Skeletal muscle satellite cell (primary cell): ENCODE measurements around the gene PRKAR1A.

Source experiments
- H3K27me3 ChIP-seq: 2 replicates; pipeline ENCODE4 v1.7.0; 2013; ENCODE audit warnings: low read length; ENCODE audit not compliant: control insufficient read depth, insufficient read depth
- H3K36me3 ChIP-seq: 2 replicates; pipeline ENCODE4 v1.7.0; 2013; ENCODE audit warnings: mild to moderate bottlenecking, control low read depth, low read length; ENCODE audit not compliant: insufficient read depth
- H3K4me1 ChIP-seq: 2 replicates; pipeline ENCODE4 v1.7.0; 2013; ENCODE audit warnings: low read length; ENCODE audit not compliant: control insufficient read depth, insufficient read depth
- H3K4me2 ChIP-seq: 2 replicates; pipeline ENCODE4 v1.7.0; 2013; ENCODE audit warnings: mild to moderate bottlenecking, low read length
- H3K4me3 ChIP-seq: 2 replicates; pipeline ENCODE4 v1.7.0; 2013; ENCODE audit warnings: low read length
- H3K9ac ChIP-seq: 2 replicates; pipeline ENCODE4 v1.7.0; 2013; ENCODE audit warnings: mild to moderate bottlenecking, low read depth, low read length, moderate library complexity
- H3K9me3 ChIP-seq: replicated peaks from 2 replicates; pipeline ENCODE4 v1.7.0; 2013; ENCODE audit warnings: mild to moderate bottlenecking, control low read depth, low read length

The PRKAR1A gene

DNA sequence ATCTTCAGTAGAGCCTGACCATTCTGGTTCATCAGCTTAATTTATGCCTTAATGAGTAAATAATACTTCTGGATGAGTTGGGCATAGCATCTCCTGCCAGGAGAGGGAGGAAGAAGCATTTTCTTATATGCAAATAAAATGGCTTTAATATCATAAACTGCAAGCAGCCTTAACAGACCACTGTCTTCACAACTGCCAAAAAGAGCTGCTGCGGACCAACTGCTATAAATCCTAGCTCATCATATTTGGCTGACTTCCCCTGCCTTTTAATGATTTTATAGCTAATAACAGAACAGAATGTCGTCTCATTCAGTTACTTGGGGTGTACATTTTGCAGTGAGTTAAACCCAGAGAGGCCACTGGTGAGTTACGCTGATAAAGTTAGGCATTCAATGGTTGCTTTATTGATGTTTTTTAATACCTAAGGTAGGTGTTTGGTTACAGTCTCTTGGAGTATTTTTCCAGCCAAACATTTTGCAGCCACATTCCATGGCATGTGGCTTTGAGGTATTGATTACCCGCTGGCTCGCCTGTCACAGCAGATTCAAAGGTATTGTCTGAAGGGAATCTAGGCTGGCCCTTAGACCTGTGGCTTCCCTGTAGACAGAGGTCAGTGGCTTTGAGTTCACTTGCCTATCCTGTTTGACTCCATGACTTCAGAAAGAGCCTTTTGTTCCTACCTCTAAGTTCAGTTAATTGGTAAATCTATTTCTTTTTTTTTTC, 72.5 kb downstream of the PRKAR1A start:
- no peak overlapping the region for H3K9ac ChIP-seq
- no peak overlapping the region for H3K4me3 ChIP-seq
- H3K9me3 ChIP-seq, result no peaks in the 10 kb centered on the region
- H3K27me3 ChIP-seq, result no peaks in the 10 kb centered on the region
- no peaks in the 10 kb centered on the region for H3K36me3 ChIP-seq
- H3K4me1 ChIP-seq, result no peaks in the 10 kb centered on the region
- no peak overlapping the region for H3K4me2 ChIP-seq

DNA sequence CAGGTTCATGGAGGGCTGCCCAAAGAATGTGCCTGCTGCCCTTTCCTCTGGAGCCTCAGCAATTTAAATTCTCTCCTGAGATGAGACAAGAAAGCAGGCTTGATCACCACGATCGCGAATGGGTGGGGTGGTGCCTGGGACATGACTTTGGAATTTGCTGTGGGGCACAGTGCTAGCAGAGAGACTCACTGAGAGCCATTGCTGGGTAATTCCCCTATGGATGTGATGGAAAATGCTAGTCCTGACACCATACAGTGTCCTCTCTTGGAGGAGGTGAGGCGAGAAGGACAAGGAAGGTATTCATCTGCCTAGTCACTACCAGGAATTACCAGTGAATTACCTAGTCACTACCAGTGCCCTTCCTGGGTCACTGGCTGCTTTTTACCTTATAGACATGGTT, 73.4 kb downstream of the PRKAR1A start:
- Histone ChIP-seq H3K9me3 (no peaks in the 10 kb centered on the region), H3K4me3 (no peak overlapping the region), H3K4me2 (no peak overlapping the region)

DNA sequence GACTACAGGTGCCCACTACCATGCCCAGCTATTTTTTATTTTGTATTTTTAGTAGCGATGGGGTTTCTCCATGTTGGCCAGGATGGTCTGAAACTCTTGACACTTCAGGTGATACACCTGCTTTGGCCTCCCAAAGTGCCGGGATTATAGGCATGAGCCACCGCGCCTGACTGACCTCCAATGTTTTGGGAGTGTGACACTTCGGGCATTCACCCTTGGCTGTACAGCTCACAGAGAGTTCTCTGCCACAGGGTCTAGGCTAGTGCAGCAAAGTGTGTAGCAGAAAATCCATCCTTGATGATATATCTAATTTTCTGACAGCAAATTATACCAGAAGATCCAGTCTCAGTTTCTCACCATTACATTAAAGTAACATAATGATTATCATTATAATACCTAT, 74.8 kb downstream of the PRKAR1A start:
- no peaks in the 10 kb centered on the region for H3K9me3 ChIP-seq
- H3K4me1 ChIP-seq, result no peaks in the 10 kb centered on the region
- no peaks in the 10 kb centered on the region for H3K36me3 ChIP-seq
- H3K4me3 ChIP-seq, result no peak overlapping the region
- H3K27me3 ChIP-seq, result peaks cover 1% of the 10 kb centered on the region
- H3K9ac ChIP-seq, result no peak overlapping the region
- no peak overlapping the region for H3K4me2 ChIP-seq

More for the DNA sequence above, 73.4 kb downstream of the PRKAR1A start:
- Histone ChIP-seq H3K36me3 (no peaks in the 10 kb centered on the region), H3K4me1 (no peaks in the 10 kb centered on the region), H3K27me3 (no peaks in the 10 kb centered on the region), H3K9ac (no peak overlapping the region)

DNA sequence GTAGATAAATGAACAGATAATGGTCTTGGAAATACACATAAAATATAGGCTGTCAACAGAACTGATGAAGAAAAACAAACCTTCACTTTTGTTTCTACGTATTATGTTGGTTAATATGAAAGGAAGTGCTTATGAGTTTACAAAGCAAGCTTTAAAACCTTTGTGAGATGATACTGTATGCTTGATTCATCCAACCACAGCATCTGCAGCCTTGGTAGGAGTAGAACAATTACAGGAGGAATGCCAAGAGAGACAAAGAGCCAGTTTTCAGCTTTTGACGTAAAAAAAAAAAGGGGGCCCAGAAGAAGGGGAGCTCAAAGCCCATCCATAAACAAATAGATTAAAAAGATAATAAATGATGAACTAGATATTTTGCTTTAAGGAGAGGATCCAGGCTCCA, 75.6 kb downstream of the PRKAR1A start:
- Histone ChIP-seq H3K9me3 (no peaks in the 10 kb centered on the region), H3K4me3 (no peak overlapping the region), H3K36me3 (no peaks in the 10 kb centered on the region), H3K27me3 (peaks cover 9% of the 10 kb centered on the region), H3K4me2 (no peak overlapping the region), H3K9ac (no peak overlapping the region), H3K4me1 (no peaks in the 10 kb centered on the region)

DNA sequence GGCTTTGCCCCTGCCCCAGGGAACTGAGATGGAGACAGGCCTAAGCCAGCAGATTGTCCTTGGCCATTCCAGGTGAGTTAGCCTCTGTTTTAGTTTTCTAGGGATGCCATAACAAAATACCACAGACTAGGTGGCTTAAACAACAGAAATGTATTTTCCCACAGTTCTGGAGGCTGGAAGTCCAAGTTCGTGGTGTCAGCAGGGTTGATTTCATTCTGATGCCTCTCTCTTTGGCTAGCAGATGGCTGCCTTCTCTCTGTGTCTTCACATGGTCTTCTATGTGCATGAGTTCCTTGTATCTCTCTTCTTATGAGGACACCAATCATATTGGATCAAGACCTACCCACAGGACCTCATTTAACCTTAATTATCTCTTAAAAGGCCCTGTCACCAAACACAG, 76.1 kb downstream of the PRKAR1A start:
- Histone ChIP-seq H3K9ac (no peak overlapping the region), H3K4me1 (no peaks in the 10 kb centered on the region), H3K9me3 (no peaks in the 10 kb centered on the region), H3K4me3 (no peak overlapping the region), H3K27me3 (peaks cover 14% of the 10 kb centered on the region), H3K4me2 (no peak overlapping the region), H3K36me3 (no peaks in the 10 kb centered on the region)

DNA sequence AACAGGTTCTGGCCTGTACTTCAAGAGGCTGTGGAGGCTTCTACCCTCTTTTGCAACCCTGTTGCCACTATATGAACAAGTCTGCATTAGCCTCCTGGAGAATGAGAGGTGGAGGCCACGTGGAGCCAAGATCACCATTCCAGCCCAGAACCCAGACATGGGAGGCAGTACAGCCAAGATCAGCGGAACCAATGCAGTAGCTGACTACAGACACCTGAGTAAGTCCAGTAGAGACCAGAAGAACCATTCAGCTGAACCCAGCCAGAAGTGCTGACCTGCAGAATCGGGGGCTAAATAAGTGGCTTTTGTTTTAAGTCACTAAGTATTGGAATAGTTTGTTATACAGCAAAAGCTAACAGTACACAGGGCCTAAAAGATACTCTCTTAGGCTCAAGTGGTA, 76.9 kb downstream of the PRKAR1A start:
- no peaks in the 10 kb centered on the region for H3K4me1 ChIP-seq
- no peaks in the 10 kb centered on the region for H3K9me3 ChIP-seq
- H3K36me3 ChIP-seq, result no peaks in the 10 kb centered on the region
- no peak overlapping the region for H3K4me3 ChIP-seq
- H3K9ac ChIP-seq, result no peak overlapping the region
- peaks cover 20% of the 10 kb centered on the region for H3K27me3 ChIP-seq
- no peak overlapping the region for H3K4me2 ChIP-seq

DNA sequence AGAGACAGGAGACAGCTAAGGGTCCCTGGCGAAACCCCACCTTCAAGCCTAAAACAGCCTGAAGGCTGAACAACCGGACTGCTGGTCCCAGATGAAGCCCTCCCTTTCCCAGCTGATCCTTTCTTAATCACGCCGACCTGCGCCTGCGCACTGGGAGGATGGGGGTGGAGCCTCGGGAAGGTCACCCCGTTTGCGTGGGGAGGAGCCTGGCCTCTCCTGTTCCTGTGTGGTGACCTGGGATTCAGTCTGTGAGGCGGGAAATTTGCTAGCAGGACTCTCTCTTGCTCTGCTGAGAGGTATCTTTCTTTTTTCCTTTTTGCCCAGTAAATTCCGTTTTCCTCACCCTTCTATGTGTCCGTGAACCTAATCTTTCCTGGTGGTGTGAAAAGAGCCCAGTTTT, 79.4 kb downstream of the PRKAR1A start:
- Histone ChIP-seq H3K9me3 (no peaks in the 10 kb centered on the region), H3K27me3 (peaks cover 41% of the 10 kb centered on the region)

DNA sequence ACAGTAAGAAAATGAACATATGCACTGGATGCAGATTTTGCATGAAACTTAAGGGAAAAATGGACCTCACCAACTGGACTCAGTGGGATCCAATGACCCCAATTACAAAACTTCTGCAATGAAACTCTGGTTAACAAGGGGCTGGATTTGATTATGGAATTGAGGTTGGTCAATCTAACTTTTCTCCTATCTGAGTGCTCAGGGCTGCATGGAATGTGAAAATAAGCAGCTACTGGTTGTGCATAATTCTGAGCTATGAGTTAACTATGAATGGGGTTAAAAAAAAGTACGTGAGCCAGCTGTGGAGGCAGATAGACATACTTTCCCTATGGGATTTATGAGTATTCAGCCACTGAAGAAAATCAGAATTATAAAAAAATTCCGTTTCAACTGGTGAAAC, 79.8 kb downstream of the PRKAR1A start:
- Histone ChIP-seq H3K9ac (no peak overlapping the region), H3K27me3 (peaks cover 44% of the 10 kb centered on the region), H3K4me3 (no peak overlapping the region), H3K9me3 (no peaks in the 10 kb centered on the region), H3K4me1 (no peaks in the 10 kb centered on the region), H3K4me2 (no peak overlapping the region), H3K36me3 (no peaks in the 10 kb centered on the region)

More for the DNA sequence above, 79.4 kb downstream of the PRKAR1A start:
- no peaks in the 10 kb centered on the region for H3K36me3 ChIP-seq
- no peak overlapping the region for H3K4me3 ChIP-seq
- no peak overlapping the region for H3K4me2 ChIP-seq
- no peaks in the 10 kb centered on the region for H3K4me1 ChIP-seq
- no peak overlapping the region for H3K9ac ChIP-seq

DNA sequence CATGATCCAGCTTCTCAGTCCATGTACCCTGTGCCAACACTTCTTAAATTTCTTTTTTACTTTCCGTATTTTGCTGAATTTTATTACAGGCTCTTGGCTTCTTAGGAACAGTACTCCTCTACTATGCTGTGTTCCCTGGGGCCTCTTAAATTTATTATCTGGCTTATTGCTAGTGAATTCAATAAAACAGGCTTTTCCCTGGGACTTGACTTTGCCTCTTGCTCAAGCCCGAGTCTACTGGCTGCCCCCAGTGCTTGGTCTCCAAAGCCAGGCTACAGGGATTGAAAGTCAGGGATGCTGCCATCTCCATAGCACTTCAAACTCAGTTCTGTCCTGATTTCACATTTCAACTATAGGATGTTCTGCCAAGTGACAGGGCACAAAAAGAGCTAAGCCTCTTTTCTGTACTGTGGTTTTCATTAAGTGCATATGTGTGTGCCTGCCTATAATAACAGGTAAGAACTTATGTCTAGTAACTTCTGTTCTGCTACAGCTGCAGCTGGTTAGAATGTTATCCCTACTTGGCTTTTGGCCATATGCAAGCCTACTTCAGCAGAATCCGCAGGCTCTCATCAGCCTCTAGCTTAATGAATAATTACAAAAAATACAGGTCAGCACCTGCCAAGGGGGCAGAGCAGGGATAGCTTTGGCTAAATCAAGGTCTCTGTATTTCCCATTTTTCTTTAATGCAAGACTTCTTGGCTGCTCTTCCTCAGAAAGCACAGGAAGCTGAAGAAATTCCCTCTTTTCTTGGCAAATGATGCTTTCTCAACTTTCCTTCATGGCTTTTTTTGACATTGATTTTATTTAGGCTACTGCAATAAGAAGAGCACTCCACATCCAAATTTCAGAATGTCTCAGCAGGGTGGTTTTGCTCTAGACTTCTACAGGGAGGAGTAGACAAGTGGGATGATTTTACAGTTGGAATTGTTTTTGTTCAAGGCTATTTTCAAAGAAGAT, 80.7 kb downstream of the PRKAR1A start:
- Histone ChIP-seq H3K27me3 (peaks cover 46% of the 10 kb centered on the region), H3K4me1 (no peaks in the 10 kb centered on the region), H3K9ac (no peak overlapping the region), H3K36me3 (no peaks in the 10 kb centered on the region), H3K4me2 (no peak overlapping the region), H3K4me3 (no peak overlapping the region), H3K9me3 (no peaks in the 10 kb centered on the region)

DNA sequence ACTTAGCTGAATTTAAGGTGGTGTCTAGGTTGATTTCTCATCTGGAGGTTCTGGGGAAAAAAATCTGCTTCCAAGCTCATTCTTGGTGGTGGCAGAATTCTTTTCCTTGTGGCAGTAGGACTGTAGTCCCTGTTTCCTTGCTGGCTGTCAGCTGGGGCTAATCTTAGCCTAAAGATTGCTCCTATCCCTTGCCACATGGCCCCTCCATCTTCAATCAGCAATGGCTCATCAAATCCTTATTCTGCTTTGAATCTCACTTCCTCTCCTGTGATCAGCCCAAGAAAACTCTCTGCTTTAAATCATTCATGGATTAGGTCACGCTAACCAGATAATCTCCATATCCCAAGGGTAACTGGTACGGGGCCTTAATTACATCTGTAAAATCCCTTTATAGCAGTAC, 82.3 kb downstream of the PRKAR1A start:
- no peak overlapping the region for H3K4me2 ChIP-seq
- peaks cover 62% of the 10 kb centered on the region for H3K27me3 ChIP-seq
- H3K9ac ChIP-seq, result no peak overlapping the region
- H3K4me3 ChIP-seq, result no peak overlapping the region
- no peaks in the 10 kb centered on the region for H3K36me3 ChIP-seq
- no peaks in the 10 kb centered on the region for H3K4me1 ChIP-seq
- no peaks in the 10 kb centered on the region for H3K9me3 ChIP-seq

DNA sequence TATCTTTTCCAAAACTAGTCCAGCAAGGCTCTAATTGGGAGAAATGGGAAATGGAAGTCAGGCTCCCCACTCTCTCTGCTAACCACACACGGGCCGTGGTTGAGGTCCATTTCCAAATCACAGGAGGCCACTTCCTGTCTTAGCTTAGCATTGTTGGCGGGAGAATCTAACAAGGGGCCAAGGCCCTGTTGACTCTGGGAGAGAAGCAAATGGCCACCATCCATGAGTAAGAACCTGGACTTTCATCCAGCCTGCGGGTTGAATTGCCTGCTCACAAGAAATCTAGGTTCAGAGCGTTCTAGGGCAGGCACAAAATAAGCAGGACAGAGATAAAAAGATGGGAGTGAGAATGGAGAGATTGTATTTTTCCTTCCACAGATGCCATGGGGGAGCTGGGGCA, 83.3 kb downstream of the PRKAR1A start:
- Histone ChIP-seq H3K4me3 (no peak overlapping the region), H3K4me2 (no peak overlapping the region), H3K36me3 (no peaks in the 10 kb centered on the region), H3K4me1 (peaks cover 8% of the 10 kb centered on the region), H3K9ac (no peak overlapping the region), H3K27me3 (peaks cover 71% of the 10 kb centered on the region), H3K9me3 (no peaks in the 10 kb centered on the region)
